ENCODE results near the gene GNLY. TPM values are rescaled to one million over a fixed set of nuclear protein-coding genes. Genes with fewer than 3 reads are reported as not detected.

Gene GNLY
- total and polyA plus RNA-seq, 2 donors (not counting 3 experiments of a cell fraction or from before 2014, with no cell fraction given) = not detected

DNA sequence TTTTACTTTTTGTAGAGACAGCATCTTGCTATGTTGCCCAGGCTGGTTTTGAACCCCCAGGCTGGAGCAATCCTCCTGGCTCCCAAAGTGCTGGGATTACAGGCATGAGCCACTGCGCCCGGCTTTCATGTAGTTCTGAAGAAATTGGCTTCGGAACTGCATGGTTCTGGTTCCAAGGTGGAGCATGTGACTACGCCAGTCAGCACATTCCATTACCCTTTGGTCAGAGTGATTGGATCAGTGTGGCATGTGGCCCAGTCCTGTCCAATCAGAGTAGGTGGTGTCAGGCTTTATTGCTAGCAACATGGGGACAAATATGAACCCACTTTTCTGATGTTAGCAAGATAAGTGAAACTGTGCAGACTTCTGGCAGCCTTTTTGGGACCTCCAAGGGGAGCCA is 43.3 kb downstream of the GNLY start:
- dilution Hi-C loops (cut with MboI; ENCODE audit: extremely low pct_ligation_motif_present, low sequenced_read_pairs) (no loop called here), intact Hi-C loops (cut with micrococcal nuclease) (no loop called here)
- Histone ChIP-seq H3K9me1 (replicated peaks; ENCODE audit: control insufficient read depth, extremely low read depth, insufficient read depth, low read length) (no peaks in the 10 kb centered on the region), H3K27ac (ENCODE audit: insufficient read depth, low read depth, low read length) (no peak overlapping the region), H3K9ac (replicated peaks; ENCODE audit: extremely low read depth, insufficient read depth, low read length) (no peak overlapping the region), H3K4me3 (replicated peaks in 1 of 3; ENCODE audit: insufficient read depth in 1 of 3, low read depth in 1 of 3, low read length in 3 of 3) (no peak overlapping the region), H3K9me3 (replicated peaks; ENCODE audit: control insufficient read depth, insufficient read depth, low read length) (no peaks in the 10 kb centered on the region), H3K27me3 (ENCODE audit: control insufficient read depth in 2 of 2, insufficient read depth in 2 of 2, low read length in 2 of 2) (no peaks in the 10 kb centered on the region), H3K4me2 (ENCODE audit: insufficient read depth, low read length) (no peak overlapping the region), H2AFZ (ENCODE audit: low read depth, low read length) (no peak overlapping the region), H3K4me1 (ENCODE audit: control insufficient read depth, extremely low read depth, insufficient read depth, low read length) (peaks cover 39% of the 10 kb centered on the region), H3K79me2 (ENCODE audit: control insufficient read depth, insufficient read depth, low read length) (no peaks in the 10 kb centered on the region), H4K20me1 (replicated peaks; ENCODE audit: control insufficient read depth, extremely low read depth, insufficient read depth, low read length) (no peaks in the 10 kb centered on the region), H3K36me3 (ENCODE audit: control insufficient read depth in 2 of 2, extremely low read depth in 1 of 2, insufficient read depth in 2 of 2, low read length in 2 of 2) (no peaks in the 10 kb centered on the region)
- CTCF ChIA-PET = interaction anchor here (1.1 to 5.2 kb wide), 5 partner anchors 9 to 77 kb away, joined by 3 to 27 read pairs (median 7); no protein-coding TSS in a partner anchor
- FAIRE-seq (peak; percentile 26), DNase-seq (ENCODE audit: low read depth, low spot score) (no peak)
- no TSS peak for BruUV-seq (replicated peaks)
- POLR2A ChIA-PET = no interaction called here
- TF ChIP-seq, protein P1, sequence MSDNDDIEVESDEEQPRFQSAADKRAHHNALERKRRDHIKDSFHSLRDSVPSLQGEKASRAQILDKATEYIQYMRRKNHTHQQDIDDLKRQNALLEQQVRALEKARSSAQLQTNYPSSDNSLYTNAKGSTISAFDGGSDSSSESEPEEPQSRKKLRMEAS (IDR thresholded peaks at IDR 0.05; ENCODE audit: insufficient read depth, insufficient read length) = no peak
- TF ChIP-seq FOS (IDR thresholded peaks at IDR 0.05; ENCODE audit: borderline replicate concordance, insufficient read depth, low read length) (no peak), GATA2 (IDR thresholded peaks at IDR 0.05; ENCODE audit: insufficient read depth, insufficient read length, low read depth, low read length) (no peak), POLR2AphosphoS5 (IDR thresholded peaks at IDR 0.05; ENCODE audit: insufficient read depth, low read depth, low read length) (no peak), EZH2 (IDR thresholded peaks at IDR 0.05; ENCODE audit: borderline replicate concordance, low read depth, low read length, severe bottlenecking) (no peak), POLR2A (IDR thresholded peaks at IDR 0.05; ENCODE audit: low read depth, low read length) (no peak), MYC (IDR thresholded peaks at IDR 0.05; ENCODE audit: low read depth, low read length) (no peak)
- TF ChIP-seq, protein P2, sequence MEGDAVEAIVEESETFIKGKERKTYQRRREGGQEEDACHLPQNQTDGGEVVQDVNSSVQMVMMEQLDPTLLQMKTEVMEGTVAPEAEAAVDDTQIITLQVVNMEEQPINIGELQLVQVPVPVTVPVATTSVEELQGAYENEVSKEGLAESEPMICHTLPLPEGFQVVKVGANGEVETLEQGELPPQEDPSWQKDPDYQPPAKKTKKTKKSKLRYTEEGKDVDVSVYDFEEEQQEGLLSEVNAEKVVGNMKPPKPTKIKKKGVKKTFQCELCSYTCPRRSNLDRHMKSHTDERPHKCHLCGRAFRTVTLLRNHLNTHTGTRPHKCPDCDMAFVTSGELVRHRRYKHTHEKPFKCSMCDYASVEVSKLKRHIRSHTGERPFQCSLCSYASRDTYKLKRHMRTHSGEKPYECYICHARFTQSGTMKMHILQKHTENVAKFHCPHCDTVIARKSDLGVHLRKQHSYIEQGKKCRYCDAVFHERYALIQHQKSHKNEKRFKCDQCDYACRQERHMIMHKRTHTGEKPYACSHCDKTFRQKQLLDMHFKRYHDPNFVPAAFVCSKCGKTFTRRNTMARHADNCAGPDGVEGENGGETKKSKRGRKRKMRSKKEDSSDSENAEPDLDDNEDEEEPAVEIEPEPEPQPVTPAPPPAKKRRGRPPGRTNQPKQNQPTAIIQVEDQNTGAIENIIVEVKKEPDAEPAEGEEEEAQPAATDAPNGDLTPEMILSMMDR (IDR thresholded peaks at IDR 0.05; ENCODE audit: extremely low read depth in 1 of 2, insufficient read depth in 1 of 2, low read depth in 1 of 2, low read length in 2 of 2) = no peak

All from endothelial cell of umbilical vein (primary cell).